Mucosa of descending colon (tissue), 3 donors: ENCODE results near the gene ZNF22. TPM values are rescaled to one million over a fixed set of nuclear protein-coding genes. Genes with fewer than 3 reads are reported as not detected.
A peak's percentile ranks its signal among the peaks of the same experiment; 100 is the strongest.

ENCODE experiments used
- ATAC-seq: fragments of 200-7000 bp; cut with Tn5 transposase; one replicate; pipeline ENCODE4 v1.9.1; 2020; ENCODE audit warnings: mild to moderate bottlenecking, moderate library complexity
- DNase-seq, 3 donors: peaks; one replicate each; pipeline ENCODE4 v3.0.0-alpha.2; 2020
- H3K36me3 ChIP-seq: fragments of 200-600 bp; one replicate; pipeline ENCODE4 v1.8.0; 2021; ENCODE audit warnings: low read depth, mild to moderate bottlenecking
- H3K4me1 ChIP-seq: fragments of 200-600 bp; one replicate; pipeline ENCODE4 v1.8.0; 2021; ENCODE audit warnings: low read depth, mild to moderate bottlenecking
- H3K4me3 ChIP-seq: fragments of 200-600 bp; one replicate; pipeline ENCODE4 v1.8.0; 2021; ENCODE audit warnings: mild to moderate bottlenecking
- H3K9me3 ChIP-seq: fragments of 200-600 bp; one replicate; pipeline ENCODE4 v1.8.0; 2021; ENCODE audit warnings: mild to moderate bottlenecking
- CTCF ChIP-seq: fragments of 200-600 bp; IDR thresholded peaks from one replicate; pipeline ENCODE4 v1.8.0; 2022; ENCODE audit warnings: antibody characterized with exemption, mild to moderate bottlenecking
- intact Hi-C, 2 donors: fragments of 100-400 bp; cut with DNase I in 1 of 2; cut with micrococcal nuclease in 1 of 2; formaldehyde crosslinking; loops; one replicate each; pipeline versions ENCODE4 v1.11.0 to v1.11.1; 2022; cut with DNase I, micrococcal nuclease
- long read RNA-seq, 2 donors: library from polyadenylated mRNA; unstranded; transcript quantifications; one replicate each; pipeline ENCODE4 v2.0.0, GENCODE V29; 2019 to 2021
- total RNA-seq, 3 donors: library from RNA; stranded (reverse); fragmentation: NEBNext Ultra II Directional in 2 of 3; extraction: Animal tissue kit (Norgen Biotek cat#: 25700) in 2 of 3; gene quantifications; one replicate each; pipeline versions ENCODE4 v1.2.1 to v1.2.4, GENCODE V29; 2021 to 2023
- donor health status: DM: no; HTN: no; CAD: no; lungs with moderate emphysema.
- donor health status: DM: no; HTN: no; CAD: no.
- donor health status: DM: no; HTN: yes; CAD: no.

ZNF22 gene
- 10 to 100 TPM; 14.6 to 17.7 (median 15.5) TPM for total RNA-seq
- long read RNA-seq, donor 1, transcript ZNF22-201 (2 exons, 2,551 nt), result major isoform, 36 of 40 reads
- long read RNA-seq, donor 1, partial matches to known transcripts, result 3 of 40 reads
- long read RNA-seq, donor 1, other reads (novel, unspliced or antisense), result 1 of 40 reads
- long read RNA-seq, donor 2, transcript ZNF22-201 (2 exons, 2,551 nt), result major isoform, 18 of 20 reads
- long read RNA-seq, donor 2, partial matches to known transcripts, result 0 of 20 reads
- long read RNA-seq, donor 2, other reads (novel, unspliced or antisense), result 2 of 20 reads

DNA sequence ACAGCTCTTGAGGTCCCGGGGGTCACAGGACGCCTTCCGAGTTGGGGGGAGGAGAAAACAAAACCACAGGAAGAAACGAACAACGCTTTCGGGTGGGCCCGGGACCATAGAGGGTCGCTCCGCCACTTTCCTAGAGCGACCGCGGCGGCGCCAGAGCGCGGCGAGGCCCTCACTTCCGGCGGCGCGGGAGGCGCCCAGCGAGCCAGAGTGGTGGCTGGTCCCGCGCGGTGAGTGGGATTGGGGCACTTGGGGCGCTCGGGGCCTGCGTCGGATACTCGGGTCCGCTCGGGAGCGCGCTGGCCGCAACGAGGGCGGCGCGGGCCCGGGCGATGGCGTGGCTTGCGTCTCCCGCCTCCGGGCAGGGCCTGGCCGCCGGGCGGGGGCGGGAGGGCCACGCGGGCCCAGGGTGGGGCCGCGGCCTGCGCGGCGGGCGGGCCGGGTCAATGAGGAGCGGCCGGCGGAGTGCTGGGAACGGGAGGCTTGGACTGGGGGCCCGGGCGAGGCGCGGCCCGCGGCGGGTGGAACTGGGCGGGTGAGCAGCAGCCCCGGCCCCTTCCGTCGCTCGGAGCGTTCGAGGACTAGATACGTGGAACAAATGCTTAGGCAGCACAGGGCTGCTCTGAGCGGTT lies at the start of gene ZNF22:
Gene ZNF22, plus strand, starts transcription at position 172 of the 629 bp plus-strand sequence. CDS start 2,446 bp downstream, outside the sequence.
- intact Hi-C loops, result no loop called here
- DNase-seq, result peak; percentile 73 to 84 (median 81)
- TF ChIP-seq CTCF, result no peak
- Histone ChIP-seq H3K9me3 (no peaks in the 10 kb centered on the region), H3K4me3 (peak within 1 kb of the TSS; percentile 27), H3K36me3 (no peaks in the 10 kb centered on the region), H3K4me1 (peaks cover 11% of the 10 kb centered on the region)
- ATAC-seq, result peak; percentile 91

DNA sequence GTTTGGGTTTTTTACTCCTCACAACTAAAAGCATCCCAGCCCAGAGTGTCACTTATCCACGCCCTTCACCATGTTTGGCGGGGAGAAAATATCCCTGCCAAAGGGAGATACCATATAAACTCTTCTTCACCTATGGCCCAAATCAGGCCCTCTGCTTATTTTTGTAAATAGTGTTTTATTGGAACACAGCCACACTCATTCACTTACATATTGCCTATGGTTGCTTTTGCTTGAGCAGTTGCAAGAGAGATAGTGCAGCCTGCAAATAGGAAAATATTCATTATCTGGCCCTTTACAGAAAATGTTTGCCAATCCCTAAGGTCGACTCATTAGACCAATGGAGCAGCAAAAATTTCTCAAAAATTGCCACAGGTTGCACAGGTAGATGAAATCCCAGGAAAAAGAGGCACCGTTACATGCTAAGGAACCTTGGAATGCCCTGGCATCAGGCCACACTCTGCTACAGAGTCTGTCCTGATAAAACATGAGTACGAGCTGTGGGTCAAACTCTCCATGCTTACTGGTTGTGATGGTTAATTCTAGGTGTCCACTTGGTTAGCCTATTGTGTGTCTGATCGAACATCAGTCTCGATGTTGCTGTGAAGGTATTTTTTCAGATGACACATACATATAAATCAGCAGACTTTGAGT lies 49.0 kb upstream of the ZNF22 start:
- ATAC-seq, result no peak
- H3K4me1 ChIP-seq, result no peaks in the 10 kb centered on the region
- DNase-seq, result no peak
- no peak for TF ChIP-seq CTCF
- H3K36me3 ChIP-seq, result no peaks in the 10 kb centered on the region
- H3K9me3 ChIP-seq, result no peaks in the 10 kb centered on the region
- intact Hi-C loops, result no loop called here
- H3K4me3 ChIP-seq, result no peak overlapping the region

- intact Hi-C loops, result no loop called here
- DNase-seq (no peak), ATAC-seq (no peak)
- Histone ChIP-seq H3K36me3 (no peaks in the 10 kb centered on the region), H3K9me3 (no peaks in the 10 kb centered on the region), H3K4me1 (no peaks in the 10 kb centered on the region), H3K4me3 (no peak overlapping the region)
- TF ChIP-seq CTCF, result no peak
Observed at GRCh38 chr10:44952779-44953231, 47.9 kb upstream of the ZNF22 start.

- Histone ChIP-seq H3K4me1 (peaks cover 10% of the 10 kb centered on the region), H3K4me3 (no peak overlapping the region), H3K36me3 (no peaks in the 10 kb centered on the region), H3K9me3 (no peaks in the 10 kb centered on the region)
- no peak for TF ChIP-seq CTCF
- intact Hi-C loops, result no loop called here
- ATAC-seq, result no peak
- DNase-seq, result no peak
Observed at GRCh38 chr10:44954042-44954441, 46.7 kb upstream of the ZNF22 start.

DNA sequence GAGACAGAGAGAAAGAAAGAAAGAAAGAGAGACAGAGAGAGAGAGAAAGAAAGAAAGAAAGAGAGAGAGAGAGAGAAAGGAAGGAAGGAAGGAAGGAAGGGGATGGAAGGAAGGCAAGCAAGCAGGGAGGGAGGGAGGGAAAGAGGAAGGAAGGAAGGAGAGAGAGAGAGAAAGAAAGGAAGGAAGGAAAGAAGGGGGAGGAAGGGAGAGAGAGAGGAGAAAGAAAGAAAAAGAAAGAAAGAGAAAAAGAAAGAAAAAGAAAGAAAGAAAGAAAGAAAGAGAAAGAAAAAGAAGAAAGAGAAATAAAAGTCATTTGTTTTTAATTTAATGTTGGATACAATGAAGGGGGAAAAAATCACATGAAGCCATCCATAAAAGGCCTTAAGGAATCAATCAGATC lies 45.8 kb upstream of the ZNF22 start:
- no peak overlapping the region for H3K4me3 ChIP-seq
- H3K9me3 ChIP-seq, result no peaks in the 10 kb centered on the region
- peaks cover 12% of the 10 kb centered on the region for H3K4me1 ChIP-seq
- H3K36me3 ChIP-seq, result no peaks in the 10 kb centered on the region
- ATAC-seq (no peak), DNase-seq (no peak)
- intact Hi-C loops, result no loop called here
- no peak for TF ChIP-seq CTCF
